ENCODE measurements around the gene ALK.

ALK gene

DNA sequence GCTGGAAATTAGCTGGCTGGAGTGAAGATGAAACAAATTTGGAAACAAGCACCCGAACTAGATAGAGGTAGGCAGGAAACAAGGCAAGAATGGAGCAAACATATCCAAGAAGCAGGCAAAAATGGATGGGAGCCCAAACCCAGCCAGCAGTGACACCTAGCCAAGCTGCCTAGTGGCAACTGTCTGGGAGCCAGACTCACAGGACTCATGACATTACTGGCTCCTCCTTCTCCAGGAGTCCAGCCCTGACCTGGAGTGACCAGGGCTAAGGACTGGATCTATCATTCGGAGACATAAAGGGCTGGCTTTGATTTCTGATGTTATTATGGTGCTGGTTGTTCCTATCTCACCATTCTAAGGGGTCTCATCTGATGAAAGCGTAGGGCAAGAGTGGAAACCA lies 21.3 kb upstream of the ALK start:
- DNase-seq = no peak
- H3K27ac ChIP-seq (ENCODE audit: insufficient read depth, low read length, poor library complexity, severe bottlenecking) = no peak overlapping the region
- H3K4me3 ChIP-seq (ENCODE audit: insufficient read depth, low read depth, low read length, poor library complexity, severe bottlenecking) = no peak overlapping the region
- H3K36me3 ChIP-seq (ENCODE audit: control insufficient read depth, insufficient read depth, low read length) = no peaks in the 10 kb centered on the region
- H3K27me3 ChIP-seq (replicated peaks; ENCODE audit: control insufficient read depth, insufficient read depth, low read length, poor library complexity, severe bottlenecking) = no peaks in the 10 kb centered on the region
- no peaks in the 10 kb centered on the region for H3K4me1 ChIP-seq (ENCODE audit: control insufficient read depth, insufficient read depth, low read length, poor library complexity, severe bottlenecking)
- H3K9me3 ChIP-seq (ENCODE audit: control insufficient read depth, low read length) = no peaks in the 10 kb centered on the region

DNA sequence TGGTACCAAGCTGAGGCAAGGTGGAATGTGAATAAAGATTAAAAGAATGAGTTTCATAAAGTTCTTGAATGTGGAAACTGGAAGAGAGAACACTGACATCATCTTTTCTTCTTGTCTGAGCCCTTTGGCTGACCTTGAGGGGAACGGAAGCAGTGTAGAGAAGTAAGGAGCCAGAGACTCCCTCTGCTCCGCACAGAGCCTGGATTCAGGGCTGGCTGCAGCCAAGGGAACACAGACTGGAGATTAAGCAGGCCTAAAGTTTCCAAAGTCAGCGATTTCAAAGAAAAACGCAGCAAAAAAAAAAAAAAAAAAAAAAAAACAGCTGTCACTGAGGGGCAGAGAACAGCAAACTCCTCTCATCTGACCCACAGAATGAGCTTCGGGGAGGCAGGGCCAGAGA lies 19.3 kb upstream of the ALK start:
- DNase-seq = no peak
- Histone ChIP-seq H3K4me1 (ENCODE audit: control insufficient read depth, insufficient read depth, low read length, poor library complexity, severe bottlenecking) (no peaks in the 10 kb centered on the region), H3K9me3 (ENCODE audit: control insufficient read depth, low read length) (no peaks in the 10 kb centered on the region), H3K36me3 (ENCODE audit: control insufficient read depth, insufficient read depth, low read length) (no peaks in the 10 kb centered on the region), H3K27ac (ENCODE audit: insufficient read depth, low read length, poor library complexity, severe bottlenecking) (no peak overlapping the region), H3K27me3 (replicated peaks; ENCODE audit: control insufficient read depth, insufficient read depth, low read length, poor library complexity, severe bottlenecking) (no peaks in the 10 kb centered on the region), H3K4me3 (ENCODE audit: insufficient read depth, low read depth, low read length, poor library complexity, severe bottlenecking) (no peak overlapping the region)

DNA sequence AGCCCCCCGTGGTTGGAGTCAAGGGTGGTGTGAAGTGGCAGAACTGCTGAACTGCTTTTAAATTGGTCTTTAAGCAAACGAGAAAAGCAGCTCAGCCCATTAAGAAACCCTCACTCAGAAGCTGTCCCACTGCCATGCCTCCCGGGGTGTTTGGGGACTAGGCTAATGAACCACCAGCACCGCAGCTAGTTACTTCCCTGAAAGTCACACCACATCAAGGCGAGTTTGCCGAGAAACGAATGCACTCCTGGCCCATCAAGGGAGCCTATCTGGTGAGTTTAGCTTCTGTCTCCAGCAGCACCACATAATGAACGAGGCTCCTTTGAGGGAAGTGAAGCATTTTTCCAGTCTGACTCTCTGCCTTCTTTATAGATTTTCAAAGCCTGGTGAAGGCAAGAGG lies 14.6 kb upstream of the ALK start:
- Histone ChIP-seq H3K27ac (ENCODE audit: insufficient read depth, low read length, poor library complexity, severe bottlenecking) (no peak overlapping the region), H3K9me3 (ENCODE audit: control insufficient read depth, low read length) (no peaks in the 10 kb centered on the region)
- DNase-seq = no peak

DNA sequence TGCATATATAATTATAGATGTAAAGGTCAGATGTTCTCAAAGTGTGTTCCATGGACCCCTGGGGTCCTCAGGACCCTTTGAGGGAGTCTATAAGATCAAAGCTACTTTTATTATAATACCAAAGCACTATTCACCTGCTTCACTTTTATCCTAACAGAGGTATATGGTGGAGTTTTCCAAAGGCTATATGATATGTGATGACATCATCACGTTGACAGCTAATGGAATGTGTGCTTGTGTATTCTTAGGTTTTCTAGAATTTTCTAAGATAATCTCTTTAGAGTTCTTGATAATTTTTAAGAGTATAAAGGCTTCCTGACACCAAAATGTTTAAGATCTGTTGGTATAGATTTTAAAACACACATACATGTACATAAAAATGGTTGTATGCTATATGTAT lies 10.4 kb upstream of the ALK start:
- Histone ChIP-seq H3K9me3 (ENCODE audit: control insufficient read depth, low read length) (no peaks in the 10 kb centered on the region), H3K27me3 (replicated peaks; ENCODE audit: control insufficient read depth, insufficient read depth, low read length, poor library complexity, severe bottlenecking) (no peaks in the 10 kb centered on the region), H3K27ac (ENCODE audit: insufficient read depth, low read length, poor library complexity, severe bottlenecking) (no peak overlapping the region), H3K4me3 (ENCODE audit: insufficient read depth, low read depth, low read length, poor library complexity, severe bottlenecking) (no peak overlapping the region), H3K36me3 (ENCODE audit: control insufficient read depth, insufficient read depth, low read length) (no peaks in the 10 kb centered on the region), H3K4me1 (ENCODE audit: control insufficient read depth, insufficient read depth, low read length, poor library complexity, severe bottlenecking) (no peaks in the 10 kb centered on the region)
- DNase-seq = no peak

More for the DNA sequence above, 14.6 kb upstream of the ALK start:
- Histone ChIP-seq H3K4me3 (ENCODE audit: insufficient read depth, low read depth, low read length, poor library complexity, severe bottlenecking) (no peak overlapping the region), H3K4me1 (ENCODE audit: control insufficient read depth, insufficient read depth, low read length, poor library complexity, severe bottlenecking) (no peaks in the 10 kb centered on the region), H3K27me3 (replicated peaks; ENCODE audit: control insufficient read depth, insufficient read depth, low read length, poor library complexity, severe bottlenecking) (no peaks in the 10 kb centered on the region), H3K36me3 (ENCODE audit: control insufficient read depth, insufficient read depth, low read length) (no peaks in the 10 kb centered on the region)

DNA sequence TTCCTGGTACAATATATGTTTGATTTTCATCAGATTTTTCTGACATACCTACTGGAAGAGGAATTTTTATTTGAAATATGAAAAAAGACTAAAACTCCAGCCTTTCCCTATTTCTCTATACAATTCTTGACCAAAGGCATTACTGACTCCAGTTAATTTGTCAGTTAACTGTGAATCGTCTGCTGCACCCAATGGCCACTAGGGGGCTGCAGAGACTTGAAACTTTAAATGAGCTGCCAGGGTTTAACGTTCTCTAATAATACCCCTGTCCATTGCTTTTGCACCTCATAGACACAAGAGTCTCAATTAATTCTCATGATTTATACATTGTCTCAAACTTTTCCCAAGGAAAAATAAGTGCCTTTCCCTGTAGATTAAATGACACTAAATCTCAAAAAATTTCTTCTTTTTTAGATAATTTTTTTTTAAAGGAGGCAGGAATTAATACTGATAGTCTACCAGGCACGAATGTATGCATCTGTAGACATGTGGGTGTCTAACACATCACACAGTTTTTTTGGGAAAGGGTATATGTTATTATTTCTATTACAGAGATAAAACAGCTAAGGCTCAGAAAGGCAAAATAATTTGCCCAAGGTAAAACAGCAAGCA lies 1.8 kb upstream of the ALK start:
- peak in 1 of 3 donors; percentile 14 for DNase-seq
- H3K4me3 ChIP-seq (ENCODE audit: insufficient read depth, low read depth, low read length, poor library complexity, severe bottlenecking) = no peak overlapping the region
- peaks cover 18% of the 10 kb centered on the region for H3K4me1 ChIP-seq (ENCODE audit: control insufficient read depth, insufficient read depth, low read length, poor library complexity, severe bottlenecking)
- H3K36me3 ChIP-seq (ENCODE audit: control insufficient read depth, insufficient read depth, low read length) = no peaks in the 10 kb centered on the region
- no peaks in the 10 kb centered on the region for H3K9me3 ChIP-seq (ENCODE audit: control insufficient read depth, low read length)
- H3K27me3 ChIP-seq (replicated peaks; ENCODE audit: control insufficient read depth, insufficient read depth, low read length, poor library complexity, severe bottlenecking) = peaks cover 27% of the 10 kb centered on the region
- H3K27ac ChIP-seq (ENCODE audit: insufficient read depth, low read length, poor library complexity, severe bottlenecking) = no peak overlapping the region

DNA sequence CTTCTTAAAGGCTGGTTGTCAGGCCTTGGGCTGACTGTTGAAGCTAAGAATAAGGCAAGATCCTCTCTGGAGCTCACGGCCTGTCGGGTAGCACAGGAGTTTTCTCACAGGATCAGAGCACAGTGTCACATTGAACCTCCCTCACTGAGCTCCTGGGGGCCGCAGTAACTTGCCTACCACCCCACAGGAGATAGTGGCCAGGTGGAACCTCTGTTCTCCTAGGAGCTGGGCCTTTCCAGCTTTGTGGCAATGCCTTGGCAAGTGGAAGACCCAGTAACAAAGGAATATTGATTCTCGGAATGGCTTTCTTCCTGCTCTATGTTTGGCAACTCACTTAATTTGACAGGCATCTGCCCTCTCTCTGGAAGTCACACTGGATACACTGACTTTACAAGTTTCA lies 1.2 kb upstream of the ALK start:
- H3K36me3 ChIP-seq (ENCODE audit: control insufficient read depth, insufficient read depth, low read length) = no peaks in the 10 kb centered on the region
- peaks cover 18% of the 10 kb centered on the region for H3K4me1 ChIP-seq (ENCODE audit: control insufficient read depth, insufficient read depth, low read length, poor library complexity, severe bottlenecking)
- H3K4me3 ChIP-seq (ENCODE audit: insufficient read depth, low read depth, low read length, poor library complexity, severe bottlenecking) = no peak overlapping the region
- no peak for DNase-seq
- no peak overlapping the region for H3K27ac ChIP-seq (ENCODE audit: insufficient read depth, low read length, poor library complexity, severe bottlenecking)
- H3K27me3 ChIP-seq (replicated peaks; ENCODE audit: control insufficient read depth, insufficient read depth, low read length, poor library complexity, severe bottlenecking) = peaks cover 27% of the 10 kb centered on the region
- no peaks in the 10 kb centered on the region for H3K9me3 ChIP-seq (ENCODE audit: control insufficient read depth, low read length)

DNA sequence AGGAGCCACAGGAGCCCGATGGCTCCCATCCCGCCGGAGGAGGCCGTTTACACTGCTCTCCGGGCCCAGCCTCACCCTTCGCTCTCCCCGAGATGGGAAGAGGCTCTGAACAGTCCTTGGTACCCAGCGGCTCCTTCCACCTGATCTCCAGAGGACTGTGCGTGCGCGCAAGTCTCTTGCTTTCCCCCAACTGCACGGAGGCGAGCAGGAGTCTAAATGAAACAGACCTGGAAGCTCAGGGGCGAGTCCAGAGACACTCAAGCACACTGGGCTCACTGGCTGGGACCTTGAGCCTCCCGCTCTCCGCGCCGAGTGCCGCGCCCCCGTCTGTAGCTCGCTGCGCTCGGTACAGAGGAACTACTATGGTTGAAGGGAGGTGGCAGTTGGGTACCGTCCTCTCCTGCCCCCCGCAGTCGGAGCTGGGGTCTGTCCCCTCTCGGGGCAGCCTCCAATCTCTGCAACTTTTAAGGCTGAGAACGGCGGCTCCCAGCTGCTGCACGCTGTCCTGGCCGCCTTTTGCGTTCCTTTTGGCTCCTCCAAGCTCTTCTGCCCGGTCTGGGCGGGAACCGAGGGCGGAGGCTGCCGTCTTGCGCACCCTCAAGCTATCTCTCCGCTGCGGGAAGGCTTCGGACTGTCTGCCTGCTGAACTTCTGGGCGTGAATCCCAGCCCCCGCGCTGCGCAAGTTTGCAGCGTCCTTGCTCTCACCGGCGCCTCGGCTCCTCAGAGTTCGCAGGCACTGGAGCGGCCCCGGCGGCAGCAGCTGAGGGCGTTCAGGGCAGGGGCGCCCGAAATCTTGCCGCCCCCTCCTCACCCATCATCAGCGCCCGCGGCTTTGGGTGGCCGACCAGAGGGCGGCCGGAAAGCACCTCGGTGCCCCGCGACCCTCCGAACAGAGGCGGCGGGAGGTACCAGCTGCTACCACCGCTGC lies 491 bp downstream of the ALK start:
- no peak for DNase-seq
- peaks cover 28% of the 10 kb centered on the region for H3K27me3 ChIP-seq (replicated peaks; ENCODE audit: control insufficient read depth, insufficient read depth, low read length, poor library complexity, severe bottlenecking)
- H3K4me3 ChIP-seq (ENCODE audit: insufficient read depth, low read depth, low read length, poor library complexity, severe bottlenecking) = peak overlapping the region; percentile 32
- no peaks in the 10 kb centered on the region for H3K9me3 ChIP-seq (ENCODE audit: control insufficient read depth, low read length)
- H3K36me3 ChIP-seq (ENCODE audit: control insufficient read depth, insufficient read depth, low read length) = no peaks in the 10 kb centered on the region
- H3K4me1 ChIP-seq (ENCODE audit: control insufficient read depth, insufficient read depth, low read length, poor library complexity, severe bottlenecking) = peaks cover 18% of the 10 kb centered on the region
- H3K27ac ChIP-seq (ENCODE audit: insufficient read depth, low read length, poor library complexity, severe bottlenecking) = no peak overlapping the region

DNA sequence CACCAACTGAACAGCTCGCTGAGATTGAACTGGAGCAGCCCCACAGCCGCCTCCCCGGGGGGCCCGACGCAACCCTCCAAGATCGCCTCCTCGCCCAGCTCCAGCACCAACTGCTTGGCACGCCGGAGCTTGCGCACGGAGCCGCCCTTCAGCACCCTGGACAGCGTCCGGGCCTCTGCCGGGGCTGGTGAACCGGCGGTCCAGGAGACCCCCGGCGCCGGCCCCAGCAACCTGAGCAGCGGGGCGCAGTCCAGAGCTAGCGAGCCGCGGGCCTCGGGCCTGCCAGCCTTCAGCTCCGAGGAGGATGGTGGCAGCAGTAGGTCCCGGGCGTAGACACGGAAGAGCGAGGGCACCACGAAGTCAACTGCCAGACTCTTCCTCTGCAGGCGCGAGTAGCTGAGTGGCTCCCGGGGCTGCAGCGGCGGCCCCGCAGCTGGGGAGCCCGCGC lies 1.2 kb downstream of the ALK start:
- peaks cover 18% of the 10 kb centered on the region for H3K4me1 ChIP-seq (ENCODE audit: control insufficient read depth, insufficient read depth, low read length, poor library complexity, severe bottlenecking)
- DNase-seq = no peak
- no peaks in the 10 kb centered on the region for H3K9me3 ChIP-seq (ENCODE audit: control insufficient read depth, low read length)
- no peak overlapping the region for H3K4me3 ChIP-seq (ENCODE audit: insufficient read depth, low read depth, low read length, poor library complexity, severe bottlenecking)
- no peak overlapping the region for H3K27ac ChIP-seq (ENCODE audit: insufficient read depth, low read length, poor library complexity, severe bottlenecking)
- H3K36me3 ChIP-seq (ENCODE audit: control insufficient read depth, insufficient read depth, low read length) = no peaks in the 10 kb centered on the region
- peaks cover 31% of the 10 kb centered on the region for H3K27me3 ChIP-seq (replicated peaks; ENCODE audit: control insufficient read depth, insufficient read depth, low read length, poor library complexity, severe bottlenecking)

DNA sequence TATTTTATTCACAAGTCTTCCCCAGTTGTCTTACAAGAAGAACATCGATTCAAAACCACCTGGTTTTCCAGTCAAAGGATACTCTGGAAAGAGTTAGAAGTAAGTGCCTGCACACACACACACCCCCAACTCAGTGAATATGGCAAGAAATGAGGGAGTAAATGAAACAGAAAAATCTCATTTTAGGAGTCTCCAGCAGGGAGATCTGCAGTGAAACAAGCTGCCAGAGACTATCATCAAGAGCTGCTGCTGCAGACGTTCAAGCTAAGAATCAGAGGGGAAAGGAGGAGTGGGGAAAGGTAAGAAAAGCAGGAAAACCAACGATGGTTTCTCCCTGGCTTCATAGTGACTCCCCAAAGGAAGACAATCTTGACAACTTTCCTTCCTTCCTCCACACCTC lies 2.4 kb downstream of the ALK start:
- DNase-seq = no peak
- Histone ChIP-seq H3K4me1 (ENCODE audit: control insufficient read depth, insufficient read depth, low read length, poor library complexity, severe bottlenecking) (peaks cover 18% of the 10 kb centered on the region), H3K36me3 (ENCODE audit: control insufficient read depth, insufficient read depth, low read length) (no peaks in the 10 kb centered on the region), H3K4me3 (ENCODE audit: insufficient read depth, low read depth, low read length, poor library complexity, severe bottlenecking) (no peak overlapping the region), H3K27ac (ENCODE audit: insufficient read depth, low read length, poor library complexity, severe bottlenecking) (no peak overlapping the region), H3K27me3 (replicated peaks; ENCODE audit: control insufficient read depth, insufficient read depth, low read length, poor library complexity, severe bottlenecking) (peaks cover 31% of the 10 kb centered on the region), H3K9me3 (ENCODE audit: control insufficient read depth, low read length) (no peaks in the 10 kb centered on the region)

DNA sequence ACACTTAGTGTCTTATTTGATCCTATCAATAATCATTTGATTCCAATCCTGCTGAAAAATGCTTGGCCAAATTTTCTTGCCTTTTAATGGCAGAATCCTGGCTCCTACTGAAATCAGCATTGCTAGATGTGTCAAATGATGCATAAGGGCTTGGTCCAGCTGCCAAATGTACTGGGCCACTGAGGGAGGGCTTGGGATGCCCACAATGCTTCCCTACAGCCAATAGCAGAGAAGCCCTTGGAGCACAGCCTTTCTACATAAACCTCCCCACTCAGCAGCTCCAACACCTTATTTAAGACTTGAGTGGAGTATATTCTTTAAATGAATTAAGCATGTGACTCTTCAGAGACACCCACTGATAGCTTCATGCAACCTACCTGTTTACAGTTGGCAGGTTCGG lies 3.6 kb downstream of the ALK start:
- DNase-seq = no peak
- Histone ChIP-seq H3K36me3 (ENCODE audit: control insufficient read depth, insufficient read depth, low read length) (no peaks in the 10 kb centered on the region), H3K4me1 (ENCODE audit: control insufficient read depth, insufficient read depth, low read length, poor library complexity, severe bottlenecking) (peaks cover 18% of the 10 kb centered on the region), H3K27ac (ENCODE audit: insufficient read depth, low read length, poor library complexity, severe bottlenecking) (no peak overlapping the region), H3K27me3 (replicated peaks; ENCODE audit: control insufficient read depth, insufficient read depth, low read length, poor library complexity, severe bottlenecking) (peaks cover 25% of the 10 kb centered on the region), H3K9me3 (ENCODE audit: control insufficient read depth, low read length) (no peaks in the 10 kb centered on the region), H3K4me3 (ENCODE audit: insufficient read depth, low read depth, low read length, poor library complexity, severe bottlenecking) (no peak overlapping the region)

Data from effector memory CD4-positive, alpha-beta T cell (primary cell).